ENCODE data around the gene EEFSEC.

The EEFSEC gene

DNA sequence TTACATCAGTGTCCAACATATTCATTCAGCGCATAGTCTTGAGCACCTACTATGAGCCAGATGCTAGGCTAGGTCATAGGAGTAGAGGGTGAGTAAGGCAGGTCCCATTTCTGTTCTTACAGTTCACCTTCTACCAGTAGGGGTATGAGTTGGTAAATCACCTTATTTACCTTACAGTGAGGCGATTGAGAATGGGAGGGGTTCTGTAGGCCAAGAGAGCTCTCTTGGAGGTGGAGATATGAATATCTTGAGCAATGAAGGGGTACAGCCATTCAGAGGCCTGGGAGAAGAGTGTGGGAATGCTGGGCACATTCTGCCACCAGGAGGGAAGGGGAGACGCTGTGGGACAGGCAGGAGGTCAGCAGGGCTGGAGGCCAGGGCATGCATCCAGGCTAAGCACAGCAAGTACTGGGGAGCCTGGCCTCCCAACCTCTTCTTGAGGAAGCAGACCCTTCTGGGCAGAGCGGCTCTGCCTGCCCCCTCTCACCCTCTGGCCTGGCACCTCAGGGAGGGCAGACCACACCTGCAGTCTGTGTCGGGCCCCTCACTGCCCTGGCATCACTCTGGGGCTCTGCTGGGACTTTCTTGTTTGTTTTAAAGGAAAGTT, 123.4 kb downstream of the EEFSEC start:
- TF ChIP-seq, protein P1, sequence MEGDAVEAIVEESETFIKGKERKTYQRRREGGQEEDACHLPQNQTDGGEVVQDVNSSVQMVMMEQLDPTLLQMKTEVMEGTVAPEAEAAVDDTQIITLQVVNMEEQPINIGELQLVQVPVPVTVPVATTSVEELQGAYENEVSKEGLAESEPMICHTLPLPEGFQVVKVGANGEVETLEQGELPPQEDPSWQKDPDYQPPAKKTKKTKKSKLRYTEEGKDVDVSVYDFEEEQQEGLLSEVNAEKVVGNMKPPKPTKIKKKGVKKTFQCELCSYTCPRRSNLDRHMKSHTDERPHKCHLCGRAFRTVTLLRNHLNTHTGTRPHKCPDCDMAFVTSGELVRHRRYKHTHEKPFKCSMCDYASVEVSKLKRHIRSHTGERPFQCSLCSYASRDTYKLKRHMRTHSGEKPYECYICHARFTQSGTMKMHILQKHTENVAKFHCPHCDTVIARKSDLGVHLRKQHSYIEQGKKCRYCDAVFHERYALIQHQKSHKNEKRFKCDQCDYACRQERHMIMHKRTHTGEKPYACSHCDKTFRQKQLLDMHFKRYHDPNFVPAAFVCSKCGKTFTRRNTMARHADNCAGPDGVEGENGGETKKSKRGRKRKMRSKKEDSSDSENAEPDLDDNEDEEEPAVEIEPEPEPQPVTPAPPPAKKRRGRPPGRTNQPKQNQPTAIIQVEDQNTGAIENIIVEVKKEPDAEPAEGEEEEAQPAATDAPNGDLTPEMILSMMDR (IDR thresholded peaks at IDR 0.05; ENCODE audit: low read length), result no peak
- TF ChIP-seq EZH2phosphoT487 (IDR thresholded peaks at IDR 0.05; ENCODE audit: low read length) (no peak), EZH2 (optimal IDR thresholded peaks at IDR 0.05; ENCODE audit: low read depth, low read length) (no peak)
- no peaks in the 10 kb centered on the region for H3K9me3 ChIP-seq (replicated peaks; ENCODE audit: insufficient read depth, low read length)
- no peaks in the 10 kb centered on the region for H3K79me2 ChIP-seq (ENCODE audit: low read length)
- no peak overlapping the region for H3K4me2 ChIP-seq (ENCODE audit: low read depth, low read length)
- no peaks in the 10 kb centered on the region for H3K27me3 ChIP-seq (replicated peaks; ENCODE audit: insufficient read depth, low read length)
- H3K9ac ChIP-seq (ENCODE audit: low read length), result no peak overlapping the region
- no peak for DNase-seq
- no peak overlapping the region for H2AFZ ChIP-seq (ENCODE audit: low read length)
- no peaks in the 10 kb centered on the region for H3F3A ChIP-seq (ENCODE audit: insufficient read depth, low read length)
- no peaks in the 10 kb centered on the region for H3K9me2 ChIP-seq (replicated peaks; ENCODE audit: insufficient read depth, low read length)
- no peaks in the 10 kb centered on the region for H3K4me1 ChIP-seq (ENCODE audit: low read length)
- H3K36me3 ChIP-seq (replicated peaks; ENCODE audit: insufficient read depth, low read length), result no peaks in the 10 kb centered on the region
- no peak overlapping the region for H3K4me3 ChIP-seq (ENCODE audit: low read length)
- no peak overlapping the region for H3K27ac ChIP-seq (ENCODE audit: low read length)
- no peaks in the 10 kb centered on the region for H4K20me1 ChIP-seq (ENCODE audit: insufficient read depth, low read length)

DNA sequence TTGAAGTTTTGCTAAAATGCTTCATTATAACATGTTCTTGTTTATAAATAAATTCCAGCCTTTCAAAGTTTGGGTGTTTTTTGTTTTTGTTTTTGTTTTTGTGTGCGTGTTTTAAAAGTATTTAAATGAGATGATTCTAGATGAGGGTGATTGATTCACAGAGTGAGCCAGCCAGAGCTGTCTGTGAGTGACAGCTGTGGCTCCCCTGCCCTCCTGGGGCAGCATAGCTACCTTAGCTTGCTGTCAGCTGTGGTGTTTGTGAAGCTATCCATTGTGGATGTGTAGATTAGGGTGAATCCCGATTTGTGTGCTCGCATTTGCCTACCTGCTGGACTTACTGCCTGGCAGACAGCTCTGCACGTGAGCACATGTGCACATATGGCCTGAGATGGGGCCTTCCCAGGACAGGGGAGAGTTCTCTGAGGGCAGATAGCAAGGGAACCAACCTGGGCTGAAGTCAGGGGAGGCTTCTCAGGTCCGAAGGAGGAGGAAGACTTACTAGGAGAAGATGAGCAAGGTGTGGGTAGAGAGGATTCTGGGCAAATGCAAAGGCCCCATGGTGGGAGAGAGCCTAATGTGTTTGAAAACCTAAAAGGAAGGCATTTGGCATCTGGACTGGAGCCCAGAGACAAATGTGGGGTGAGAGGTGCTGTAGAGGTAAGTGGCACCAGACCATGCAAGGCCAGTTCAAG, 124.2 kb downstream of the EEFSEC start:
- Histone ChIP-seq H3K9me2 (replicated peaks; ENCODE audit: insufficient read depth, low read length) (no peaks in the 10 kb centered on the region), H3K4me2 (ENCODE audit: low read depth, low read length) (no peak overlapping the region), H3K36me3 (replicated peaks; ENCODE audit: insufficient read depth, low read length) (no peaks in the 10 kb centered on the region), H4K20me1 (ENCODE audit: insufficient read depth, low read length) (no peaks in the 10 kb centered on the region), H2AFZ (ENCODE audit: low read length) (no peak overlapping the region), H3K79me2 (ENCODE audit: low read length) (no peaks in the 10 kb centered on the region), H3K9me3 (replicated peaks; ENCODE audit: insufficient read depth, low read length) (no peaks in the 10 kb centered on the region), H3K4me3 (ENCODE audit: low read length) (no peak overlapping the region), H3F3A (ENCODE audit: insufficient read depth, low read length) (no peaks in the 10 kb centered on the region), H3K27me3 (replicated peaks; ENCODE audit: insufficient read depth, low read length) (no peaks in the 10 kb centered on the region), H3K9ac (ENCODE audit: low read length) (no peak overlapping the region), H3K4me1 (ENCODE audit: low read length) (no peaks in the 10 kb centered on the region), H3K27ac (ENCODE audit: low read length) (no peak overlapping the region)
- DNase-seq, result no peak
- TF ChIP-seq EZH2 (optimal IDR thresholded peaks at IDR 0.05; ENCODE audit: low read depth, low read length) (no peak), EZH2phosphoT487 (IDR thresholded peaks at IDR 0.05; ENCODE audit: low read length) (no peak)
- TF ChIP-seq, protein P1 (IDR thresholded peaks at IDR 0.05; ENCODE audit: low read length), result no peak

DNA sequence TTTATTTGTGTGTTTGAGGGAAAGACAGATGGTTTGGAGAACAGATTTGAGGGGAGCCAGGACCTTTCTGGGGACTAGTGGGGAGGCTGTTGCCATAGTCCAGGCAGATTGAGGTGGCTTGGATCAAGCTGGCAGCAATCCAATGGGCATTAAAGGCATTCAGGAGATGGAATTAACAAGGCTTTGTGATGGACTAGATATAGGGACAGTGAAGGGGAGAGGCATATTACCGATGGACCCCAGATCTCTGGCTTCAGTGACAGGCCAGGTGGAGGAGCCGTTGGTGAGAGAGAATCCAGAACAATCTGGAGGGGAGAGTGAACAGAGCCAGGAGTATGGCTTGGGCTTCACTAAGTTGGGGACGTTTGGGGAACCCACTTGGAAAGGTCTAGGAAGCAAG, 124.8 kb downstream of the EEFSEC start:
- no peak overlapping the region for H3K4me3 ChIP-seq (ENCODE audit: low read length)
- no peaks in the 10 kb centered on the region for H3K27me3 ChIP-seq (replicated peaks; ENCODE audit: insufficient read depth, low read length)
- no peak overlapping the region for H3K27ac ChIP-seq (ENCODE audit: low read length)
- H3K9me3 ChIP-seq (replicated peaks; ENCODE audit: insufficient read depth, low read length), result no peaks in the 10 kb centered on the region
- no peaks in the 10 kb centered on the region for H3K79me2 ChIP-seq (ENCODE audit: low read length)
- no peaks in the 10 kb centered on the region for H4K20me1 ChIP-seq (ENCODE audit: insufficient read depth, low read length)
- TF ChIP-seq EZH2 (optimal IDR thresholded peaks at IDR 0.05; ENCODE audit: low read depth, low read length) (no peak), EZH2phosphoT487 (IDR thresholded peaks at IDR 0.05; ENCODE audit: low read length) (no peak)
- TF ChIP-seq, protein P1 (IDR thresholded peaks at IDR 0.05; ENCODE audit: low read length), result no peak
- DNase-seq, result no peak
- no peaks in the 10 kb centered on the region for H3F3A ChIP-seq (ENCODE audit: insufficient read depth, low read length)
- no peak overlapping the region for H3K9ac ChIP-seq (ENCODE audit: low read length)
- H3K4me2 ChIP-seq (ENCODE audit: low read depth, low read length), result no peak overlapping the region
- H3K9me2 ChIP-seq (replicated peaks; ENCODE audit: insufficient read depth, low read length), result no peaks in the 10 kb centered on the region
- no peaks in the 10 kb centered on the region for H3K36me3 ChIP-seq (replicated peaks; ENCODE audit: insufficient read depth, low read length)
- H3K4me1 ChIP-seq (ENCODE audit: low read length), result no peaks in the 10 kb centered on the region
- no peak overlapping the region for H2AFZ ChIP-seq (ENCODE audit: low read length)

Measured in MM.1S (cell line).